Measurements from ENCODE around the gene KAT2B.

The KAT2B gene

DNA sequence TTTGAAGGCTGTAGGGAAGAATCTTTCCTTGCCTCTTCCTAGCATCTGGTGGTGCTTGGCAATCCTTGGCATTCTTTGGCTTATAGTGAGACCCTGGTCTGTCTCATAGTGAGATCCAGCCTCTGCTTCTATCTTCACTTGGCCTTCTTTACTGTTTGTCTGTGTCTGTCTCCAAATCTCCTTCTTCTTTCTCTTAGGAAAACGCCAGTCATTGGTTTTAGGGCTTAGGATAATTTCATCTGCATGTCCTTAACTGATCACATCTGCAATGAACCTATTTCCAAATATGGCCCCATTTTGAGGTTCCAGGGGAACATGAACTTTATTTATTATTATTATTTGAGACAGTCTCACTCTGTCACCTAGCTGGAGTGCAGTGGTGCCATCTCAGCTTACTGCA lies 25.8 kb downstream of the KAT2B start:
- TF ChIP-seq, protein P1, sequence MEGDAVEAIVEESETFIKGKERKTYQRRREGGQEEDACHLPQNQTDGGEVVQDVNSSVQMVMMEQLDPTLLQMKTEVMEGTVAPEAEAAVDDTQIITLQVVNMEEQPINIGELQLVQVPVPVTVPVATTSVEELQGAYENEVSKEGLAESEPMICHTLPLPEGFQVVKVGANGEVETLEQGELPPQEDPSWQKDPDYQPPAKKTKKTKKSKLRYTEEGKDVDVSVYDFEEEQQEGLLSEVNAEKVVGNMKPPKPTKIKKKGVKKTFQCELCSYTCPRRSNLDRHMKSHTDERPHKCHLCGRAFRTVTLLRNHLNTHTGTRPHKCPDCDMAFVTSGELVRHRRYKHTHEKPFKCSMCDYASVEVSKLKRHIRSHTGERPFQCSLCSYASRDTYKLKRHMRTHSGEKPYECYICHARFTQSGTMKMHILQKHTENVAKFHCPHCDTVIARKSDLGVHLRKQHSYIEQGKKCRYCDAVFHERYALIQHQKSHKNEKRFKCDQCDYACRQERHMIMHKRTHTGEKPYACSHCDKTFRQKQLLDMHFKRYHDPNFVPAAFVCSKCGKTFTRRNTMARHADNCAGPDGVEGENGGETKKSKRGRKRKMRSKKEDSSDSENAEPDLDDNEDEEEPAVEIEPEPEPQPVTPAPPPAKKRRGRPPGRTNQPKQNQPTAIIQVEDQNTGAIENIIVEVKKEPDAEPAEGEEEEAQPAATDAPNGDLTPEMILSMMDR (IDR thresholded peaks at IDR 0.05; ENCODE audit: insufficient read depth, low read depth, low read length, missing control alignments) = no peak
- DNase-seq (ENCODE audit: low read depth) = no peak
- no peak overlapping the region for H3K4me3 ChIP-seq (ENCODE audit: low read length)

DNA sequence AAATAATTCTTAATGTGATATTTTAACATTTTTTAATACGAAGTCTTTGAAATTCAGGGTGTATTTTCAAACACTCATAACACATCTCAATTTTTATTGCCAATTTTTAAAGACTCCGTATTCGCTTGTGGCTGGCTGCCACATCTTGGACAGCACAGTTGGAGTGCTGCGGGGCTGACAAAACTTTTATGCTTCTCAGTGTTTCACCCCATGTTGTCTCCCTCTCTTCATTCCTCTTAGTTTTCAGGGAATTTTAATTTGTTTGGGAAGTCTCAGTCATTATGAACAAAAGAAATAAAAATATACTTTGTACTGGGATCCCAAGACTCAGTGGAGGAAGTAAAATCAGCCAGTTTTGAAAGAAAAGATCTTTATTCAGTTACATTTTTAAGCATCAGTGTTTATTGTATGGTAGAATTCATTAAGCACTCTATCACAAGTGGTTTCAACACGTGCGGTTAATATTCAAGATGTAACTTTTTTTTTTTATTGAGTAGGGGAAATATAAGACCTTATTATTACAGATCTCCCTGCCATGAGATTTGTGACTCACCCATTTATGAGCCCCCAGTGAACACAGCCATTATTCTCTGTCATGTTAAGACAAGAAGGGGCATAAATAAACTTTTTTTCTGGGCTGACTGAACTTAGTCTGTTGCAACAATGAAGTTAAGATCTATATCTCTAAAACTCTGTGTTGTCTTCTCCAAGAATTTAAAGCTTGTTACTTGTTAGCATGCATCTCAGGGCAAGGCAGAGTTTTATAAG lies 26.8 kb downstream of the KAT2B start:
- no peak overlapping the region for H3K4me3 ChIP-seq (ENCODE audit: low read length)
- DNase-seq (ENCODE audit: low read depth) = peak; percentile 30
- TF ChIP-seq, protein P1 (IDR thresholded peaks at IDR 0.05; ENCODE audit: insufficient read depth, low read depth, low read length, missing control alignments) = no peak

DNA sequence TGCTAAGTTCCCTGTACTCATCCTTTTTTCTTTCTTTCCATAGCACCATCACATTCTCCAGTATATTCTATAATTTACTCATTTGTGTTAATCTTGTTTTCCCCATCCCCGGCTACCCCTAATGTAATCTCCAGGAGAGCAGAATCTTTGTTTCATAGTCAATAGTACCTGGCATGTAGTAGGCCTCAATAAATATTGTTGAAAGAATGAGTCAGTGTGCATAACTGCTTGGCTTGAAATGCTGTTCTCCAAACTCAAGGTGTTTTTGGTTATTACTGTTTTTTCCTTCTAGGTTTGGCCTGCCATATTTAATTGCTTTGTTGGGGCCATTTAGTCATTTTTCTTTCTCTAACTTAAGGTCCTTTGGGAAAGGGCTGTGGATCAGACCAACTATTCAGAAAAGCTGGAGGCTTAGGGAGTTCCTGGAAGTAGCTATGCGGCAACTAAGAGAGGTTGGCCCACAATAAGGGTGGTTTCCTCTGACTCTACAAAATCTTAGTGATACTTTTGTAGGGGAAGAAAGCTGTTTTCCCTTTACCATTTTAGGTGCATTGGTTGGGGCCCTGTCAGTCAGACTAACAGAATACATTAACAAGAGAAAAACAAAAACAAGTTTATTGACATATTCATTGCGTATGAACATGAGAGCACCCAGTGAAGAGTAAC lies 28.4 kb downstream of the KAT2B start:
- TF ChIP-seq, protein P1 (IDR thresholded peaks at IDR 0.05; ENCODE audit: insufficient read depth, low read depth, low read length, missing control alignments) = no peak
- DNase-seq (ENCODE audit: low read depth) = peak; percentile 27
- H3K4me3 ChIP-seq (ENCODE audit: low read length) = no peak overlapping the region

DNA sequence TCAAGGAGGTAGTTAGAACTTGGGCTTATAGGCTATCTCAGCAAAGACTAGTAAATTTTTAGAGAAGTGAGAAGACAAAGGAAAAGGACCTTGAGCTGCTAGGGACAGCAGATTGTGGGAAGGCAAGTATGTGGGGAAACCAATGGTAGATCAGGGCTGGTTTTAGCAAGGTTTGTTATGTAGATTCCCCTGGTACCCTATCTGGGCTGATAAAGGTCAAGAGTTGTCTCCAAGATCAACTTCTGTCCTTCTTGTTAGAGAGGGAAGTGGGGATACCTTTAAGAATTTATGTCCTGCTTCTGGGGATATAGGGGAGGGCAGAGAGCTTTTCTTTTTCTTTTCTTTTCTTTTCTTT lies 28.9 kb downstream of the KAT2B start:
- TF ChIP-seq, protein P1 (IDR thresholded peaks at IDR 0.05; ENCODE audit: insufficient read depth, low read depth, low read length, missing control alignments) = no peak

DNA sequence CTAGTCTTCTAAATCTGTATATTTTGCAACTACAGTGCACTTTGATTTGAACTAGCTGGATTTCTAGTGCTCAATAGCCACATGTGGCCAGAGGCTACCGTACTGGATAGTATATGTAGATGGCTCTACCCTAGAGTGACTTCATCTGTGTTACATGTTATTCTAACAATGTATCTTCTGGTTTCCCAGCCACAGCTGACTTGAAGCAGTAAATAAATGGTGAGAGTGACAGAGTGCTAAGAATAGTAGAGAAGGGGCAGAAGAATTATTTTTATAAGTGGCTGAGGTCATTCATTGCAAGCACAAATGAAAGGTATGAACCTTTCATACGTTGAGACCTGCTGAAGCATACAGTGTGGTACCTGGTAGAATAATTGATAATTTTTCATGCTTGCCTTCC lies 30.9 kb downstream of the KAT2B start:
- DNase-seq (ENCODE audit: low read depth) = no peak
- H3K4me3 ChIP-seq (ENCODE audit: low read length) = no peak overlapping the region
- TF ChIP-seq, protein P1 (IDR thresholded peaks at IDR 0.05; ENCODE audit: insufficient read depth, low read depth, low read length, missing control alignments) = no peak

More for the DNA sequence above, 28.9 kb downstream of the KAT2B start:
- H3K4me3 ChIP-seq (ENCODE audit: low read length) = no peak overlapping the region
- no peak for DNase-seq (ENCODE audit: low read depth)

DNA sequence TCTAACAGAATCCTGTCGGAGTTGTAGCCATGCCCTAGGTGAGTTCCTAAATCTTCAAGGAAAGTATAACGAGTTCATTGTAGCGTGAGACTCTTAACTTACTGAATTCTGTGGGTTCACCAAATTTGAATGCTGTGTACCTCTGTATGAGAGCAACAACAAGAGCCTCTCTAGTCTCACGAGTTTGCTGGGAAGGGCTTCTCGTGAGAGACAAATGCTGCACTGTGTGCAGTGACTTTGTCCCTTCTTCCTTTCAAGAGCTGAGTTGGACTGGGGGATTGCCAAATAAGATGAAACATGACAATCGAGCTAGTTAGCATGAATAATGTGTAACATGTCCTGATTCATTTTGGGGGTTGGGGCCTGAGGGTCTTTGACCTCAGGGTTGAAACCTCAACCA lies 32.2 kb downstream of the KAT2B start:
- TF ChIP-seq, protein P1 (IDR thresholded peaks at IDR 0.05; ENCODE audit: insufficient read depth, low read depth, low read length, missing control alignments) = no peak
- H3K4me3 ChIP-seq (ENCODE audit: low read length) = no peak overlapping the region
- no peak for DNase-seq (ENCODE audit: low read depth)
